ENCODE measurements around the gene ZNF467.

The ZNF467 gene

GRCh38 chr7:149768931-149769330 is 4.5 kb downstream of the ZNF467 start:
- DNase-seq = no peak

GRCh38 chr7:149767068-149767467 is 6.3 kb downstream of the ZNF467 start:
- DNase-seq = no peak

- no peak for DNase-seq
These were observed 7.2 kb downstream of the ZNF467 start for GRCh38 chr7:149766135-149766675.

GRCh38 chr7:149765399-149766121 is 7.8 kb downstream of the ZNF467 start:
- DNase-seq = no peak

GRCh38 chr7:149764481-149765398 is 8.6 kb downstream of the ZNF467 start:
- no peak for DNase-seq

- DNase-seq = no peak
These were observed 9.7 kb downstream of the ZNF467 start for GRCh38 chr7:149763563-149764240.

GRCh38 chr7:149762610-149763009 is 10.8 kb downstream of the ZNF467 start:
- DNase-seq = no peak

GRCh38 chr7:149762089-149762488 is 11.3 kb downstream of the ZNF467 start:
- DNase-seq = no peak

GRCh38 chr7:149761307-149761706 is 12.1 kb downstream of the ZNF467 start:
- DNase-seq = no peak

GRCh38 chr7:149760538-149760937 is 12.8 kb downstream of the ZNF467 start:
- no peak for DNase-seq

GRCh38 chr7:149759093-149759860 is 14.1 kb downstream of the ZNF467 start:
- DNase-seq = no peak

GRCh38 chr7:149753375-149754233 is 19.8 kb downstream of the ZNF467 start:
- no peak for DNase-seq

GRCh38 chr7:149752646-149753045 is 20.7 kb downstream of the ZNF467 start:
- DNase-seq = no peak

- no peak for DNase-seq
These were observed 22.2 kb downstream of the ZNF467 start for GRCh38 chr7:149751043-149751775.

- no peak for DNase-seq
These were observed 23.1 kb downstream of the ZNF467 start for GRCh38 chr7:149750122-149750845.

GRCh38 chr7:149748076-149748874 is 25.1 kb downstream of the ZNF467 start:
- DNase-seq = no peak

GRCh38 chr7:149743476-149744255 is 29.7 kb downstream of the ZNF467 start:
- no peak for DNase-seq

- peak; percentile 1 for DNase-seq
These were observed 31.2 kb downstream of the ZNF467 start for GRCh38 chr7:149742075-149742701.
